GM12878 (cell line): ENCODE measurements around the gene CDK11A. TPM values are rescaled to one million over a fixed set of nuclear protein-coding genes. Genes with fewer than 3 reads are reported as not detected.
"Not testable (repeated sequence)": the region's sequence is repeated elsewhere in the genome, so short reads cannot be mapped to it uniquely, and the experiment has no call there.

Source experiments
- ATAC-seq: fragments of 200-7000 bp; cut with Tn5 transposase; 3 replicates; pipeline ENCODE4 v1.9.1; 2020; ENCODE audit warnings: mild to moderate bottlenecking, moderate library complexity
- Bru-seq: library from RNA; stranded (reverse); fragments of 400-500 nt; gene quantifications from one replicate; lab custom pipeline; 2021; lab: Mats Ljungman, UMichigan
- BruChase-seq, 2 experiments: library from RNA; stranded (reverse); fragments of 400-500 nt; gene quantifications; one replicate each; lab custom pipeline; 2021; lab: Mats Ljungman, UMichigan
- BruUV-seq: library from RNA; stranded (reverse); fragments of 400-500 nt; replicated peaks from 2 replicates; lab custom pipeline; 2021; lab: Mats Ljungman, UMichigan
- CTCF ChIA-PET: fragments of 300-600 bp; sonication (Branson Sonifier 250); formaldehyde crosslinking; extraction: SDS; loops from one replicate; lab custom pipeline; 2021; ENCODE audit warnings: inconsistent platforms; lab: Yijun Ruan, JAX
- POLR2A ChIA-PET: fragments of 350-600 bp; formaldehyde crosslinking; extraction: SDS; loops from one replicate; lab custom pipeline; 2021; ENCODE audit warnings: inconsistent platforms; lab: Charles Lee
- RAD21 ChIA-PET: fragments of 300-600 bp; sonication (Branson Sonifier 250); formaldehyde crosslinking; loops from one replicate; lab custom pipeline; 2023; ENCODE audit warnings: antibody characterized with exemption; ENCODE audit not compliant: unreplicated experiment; lab: Charles Lee
- SMC1A ChIA-PET: fragments of 300-600 bp; sonication (Branson Sonifier 250); formaldehyde crosslinking; loops from one replicate; lab custom pipeline; 2023; ENCODE audit not compliant: unreplicated experiment, uncharacterized antibody; lab: Charles Lee
- DNase-seq: peaks from one replicate; pipeline ENCODE4 v3.0.0-alpha.2; 2011; ENCODE audit warnings: low read depth, low spot score
- FAIRE-seq: peaks from 3 replicates; lab custom pipeline; 2011; peaks lifted over from hg19 to GRCh38; lab: Jason Lieb, UNC
- H2AFZ ChIP-seq: 2 replicates; pipeline ENCODE4 v1.6.0; 2011; ENCODE audit warnings: low read depth, low read length, control low read depth; ENCODE audit not compliant: control insufficient read depth
- H3K27ac ChIP-seq: 2 replicates; pipeline ENCODE4 v1.5.1; 2011; ENCODE audit warnings: control low read depth; ENCODE audit not compliant: control insufficient read depth, insufficient read depth
- H3K27me3 ChIP-seq, 2 experiments: replicated peaks in 1 of 2; 2 replicates each; pipeline versions ENCODE4 v1.6.0 to v1.6.1; 2011; ENCODE audit warnings: low read length in 1 of 2; ENCODE audit not compliant: control insufficient read depth in 2 of 2, insufficient read depth in 2 of 2
- H3K36me3 ChIP-seq, 2 experiments: 2 replicates each; pipeline ENCODE4 v1.5.1; 2011; ENCODE audit warnings: low read length in 1 of 2; ENCODE audit not compliant: control insufficient read depth in 2 of 2, insufficient read depth in 2 of 2
- H3K4me1 ChIP-seq: 2 replicates; pipeline ENCODE4 v1.6.1; 2011; ENCODE audit warnings: mild to moderate bottlenecking, low read length, moderate library complexity, mixed read lengths; ENCODE audit not compliant: control insufficient read depth, insufficient read depth
- H3K4me2 ChIP-seq: 2 replicates; pipeline ENCODE4 v1.6.0; 2011; ENCODE audit warnings: control low read depth; ENCODE audit not compliant: control insufficient read depth, insufficient read depth
- H3K4me3 ChIP-seq: fragments of 200-600 bp; sonication (generic); 2 replicates; pipeline ENCODE4 v1.5.1; 2016
- H3K79me2 ChIP-seq: 2 replicates; pipeline ENCODE4 v1.6.0; 2011; ENCODE audit warnings: low read length; ENCODE audit not compliant: control insufficient read depth, insufficient read depth
- H3K9ac ChIP-seq: 2 replicates; pipeline ENCODE4 v1.8.0; 2011; ENCODE audit warnings: low read length, control low read depth, mixed read lengths; ENCODE audit not compliant: control insufficient read depth, insufficient read depth
- H3K9me3 ChIP-seq: replicated peaks from 3 replicates; pipeline ENCODE4 v1.5.1; 2011; ENCODE audit warnings: mild to moderate bottlenecking, low read length; ENCODE audit not compliant: control insufficient read depth, insufficient read depth
- H4K20me1 ChIP-seq: 2 replicates; pipeline ENCODE4 v1.6.0; 2011; ENCODE audit not compliant: control insufficient read depth, insufficient read depth
- CBFB ChIP-seq: IDR thresholded peaks from 2 replicates; pipeline ENCODE4 v1.6.1; 2016; ENCODE audit warnings: antibody characterized with exemption, low read depth
- CHD2 ChIP-seq: IDR thresholded peaks from 2 replicates; pipeline ENCODE4 v1.6.1; 2011; ENCODE audit warnings: low read depth, low read length, improper control_type of control experiment, borderline replicate concordance
- GABPA ChIP-seq: IDR thresholded peaks from 2 replicates; pipeline ENCODE4 v1.6.1; 2014; ENCODE audit warnings: antibody characterized with exemption, low read depth, mild to moderate bottlenecking, inconsistent platforms
- HCFC1 ChIP-seq: fragments of 150-350 bp; IDR thresholded peaks from 2 replicates; pipeline ENCODE4 v1.6.1; 2014; ENCODE audit warnings: low read length
- SIX5 ChIP-seq: IDR thresholded peaks from 2 replicates; pipeline ENCODE4 v1.6.1; 2011; ENCODE audit warnings: mild to moderate bottlenecking, low read depth, low read length, moderate library complexity; ENCODE audit not compliant: severe bottlenecking
- TBL1XR1 ChIP-seq: IDR thresholded peaks from 2 replicates; pipeline ENCODE4 v1.6.1; 2012; ENCODE audit warnings: low read depth, low read length, improper control_type of control experiment
- WGBS: methylation state at CpG from one replicate; pipeline ENCODE4 v1.1.6; 2016; ENCODE audit warnings: low lambda C conversion rate; ENCODE audit not compliant: insufficient replicate concordance, insufficient coverage; ENCODE audit errors: missing lambda C conversion rate; 5-methylcytosine and 5-hydroxymethylcytosine counted together
- in situ Hi-C: fragments of 300-500 bp; cut with MboI; formaldehyde crosslinking; loops from 9 replicates; pipeline ENCODE4 v1.14.3; 2018; ENCODE audit warnings: mixed read lengths
- intact Hi-C: fragments of 100-400 bp; cut with micrococcal nuclease; formaldehyde crosslinking; loops from one replicate; pipeline ENCODE4 v1.14.2; 2022; ENCODE audit not compliant: unreplicated experiment
- long read RNA-seq, 2 experiments: library from polyadenylated mRNA; unstranded; transcript quantifications; one replicate each; pipeline ENCODE4 v2.0.0, GENCODE V29; 2019 to 2020
- polyA minus RNA-seq, 3 experiments: library from RNA; depleted of rRNA, polyadenylated mRNA; stranded (reverse); fragments of >200 nt; gene quantifications; 2 replicates each; pipeline ENCODE4 v1.2.3, GENCODE V29; 2011
- polyA plus RNA-seq, 11 experiments: library from polyadenylated mRNA; depleted of rRNA in 4 of 11; unstranded in 6 of 11; stranded (reverse) in 5 of 11; fragments of >200 nt; fragmentation: Nextera tagmentation in 4 of 11; fragmentation: Illumina TruSeq in 1 of 11; extraction: Ambion mirVana in 4 of 11; extraction: Trizol in 1 of 11; gene quantifications; 1 replicate in 1 of 11; 2 replicates in 10 of 11; pipeline versions ENCODE4 v1.2.1 to v1.2.3, GENCODE V29; 2011 to 2016; ENCODE audit warnings: inconsistent platforms in 2 of 11, missing spikeins in 2 of 11, low read depth in 1 of 11
- total RNA-seq, 4 experiments: library from RNA; depleted of rRNA in 3 of 4; stranded (reverse); fragments of >200 nt in 3 of 4; fragmentation: Illumina TruSeq in 1 of 4; extraction: Trizol in 1 of 4; gene quantifications; 2 replicates each; pipeline versions ENCODE4 v1.2.1 to v1.2.3, GENCODE V29; 2013 to 2021
- TF ChIP-seq, protein P1 (sequence below): fragments of 450-650 bp; IDR thresholded peaks from 2 replicates; pipeline ENCODE4 v1.6.1; 2017; ENCODE audit warnings: mild to moderate bottlenecking, moderate library complexity
- TF ChIP-seq, protein P2 (sequence below): fragments of 450-650 bp; IDR thresholded peaks from 2 replicates; pipeline ENCODE4 v1.6.1; 2016; ENCODE audit warnings: mild to moderate bottlenecking
- TF ChIP-seq, protein P3 (sequence below): fragments of 450-650 bp; IDR thresholded peaks from 2 replicates; pipeline ENCODE4 v1.6.1; 2018; ENCODE audit warnings: borderline replicate concordance, mild to moderate bottlenecking; ENCODE audit not compliant: partially characterized antibody

CDK11A gene
- total RNA-seq (2013; cell fraction: nucleolus; rRNA removed) = 45.6 and 46.9 TPM in 2 replicates
- total RNA-seq (2014; rRNA removed) (19.3 and 29.4 TPM in 2 replicates), total RNA-seq (2014; rRNA removed; fragmentation: Illumina TruSeq; extraction: Trizol) (20.1 and 22.0 TPM in 2 replicates), total RNA-seq (2021) (37.0 and 46.0 TPM in 2 replicates), polyA plus RNA-seq (2011; rRNA removed) (3.6 and 7.4 TPM in 2 replicates), polyA plus RNA-seq (2014; fragmentation: Illumina TruSeq; extraction: Trizol) (20.1 and 30.0 TPM in 2 replicates), polyA plus RNA-seq (2014; fragmentation: Nextera tagmentation; extraction: Ambion mirVana) (1 to 10 TPM; 5.1 to 9.0 TPM), polyA plus RNA-seq (2014; rRNA removed) (37.4 and 52.0 TPM in 2 replicates), polyA plus RNA-seq (2016; fragmentation: Nextera tagmentation; extraction: Ambion mirVana) (10 to 100 TPM; 24.0 to 27.8 TPM), polyA minus RNA-seq (2011; rRNA and poly(A)+ RNA removed) (9.1 and 11.0 TPM in 2 replicates), Bru-seq, nascent RNA (percentile 82 among the genes with signal in this experiment), BruChase-seq, experiment 1, labeled RNA remaining after a 6-hour chase (percentile 95 among the genes with signal in this experiment), BruChase-seq, experiment 2, labeled RNA remaining after a 2-hour chase (percentile 94 among the genes with signal in this experiment)
- polyA plus RNA-seq (2011; ENCODE audit: low read depth) = 32.2 TPM
- polyA plus RNA-seq (2011; cell fraction: cytosol; rRNA removed) = 10.7 and 16.9 TPM in 2 replicates
- 166 and 242 TPM in 2 replicates for polyA plus RNA-seq (2011; cell fraction: nucleus; rRNA removed)
- 30.6 and 44.2 TPM in 2 replicates for polyA plus RNA-seq (2012)
- polyA minus RNA-seq (2011; cell fraction: cytosol; rRNA and poly(A)+ RNA removed) = 69.0 and 71.3 TPM in 2 replicates
- polyA minus RNA-seq (2011; cell fraction: nucleus; rRNA and poly(A)+ RNA removed) = 23.5 and 39.3 TPM in 2 replicates
- long read RNA-seq, experiment 1, partial matches to known transcripts = 8 of 10 reads
- long read RNA-seq, experiment 1, other reads (novel, unspliced or antisense) = 1 of 10 reads
- long read RNA-seq, experiment 2, partial matches to known transcripts = 23 of 28 reads
- long read RNA-seq, experiment 2, other reads (novel, unspliced or antisense) = 5 of 28 reads

DNA sequence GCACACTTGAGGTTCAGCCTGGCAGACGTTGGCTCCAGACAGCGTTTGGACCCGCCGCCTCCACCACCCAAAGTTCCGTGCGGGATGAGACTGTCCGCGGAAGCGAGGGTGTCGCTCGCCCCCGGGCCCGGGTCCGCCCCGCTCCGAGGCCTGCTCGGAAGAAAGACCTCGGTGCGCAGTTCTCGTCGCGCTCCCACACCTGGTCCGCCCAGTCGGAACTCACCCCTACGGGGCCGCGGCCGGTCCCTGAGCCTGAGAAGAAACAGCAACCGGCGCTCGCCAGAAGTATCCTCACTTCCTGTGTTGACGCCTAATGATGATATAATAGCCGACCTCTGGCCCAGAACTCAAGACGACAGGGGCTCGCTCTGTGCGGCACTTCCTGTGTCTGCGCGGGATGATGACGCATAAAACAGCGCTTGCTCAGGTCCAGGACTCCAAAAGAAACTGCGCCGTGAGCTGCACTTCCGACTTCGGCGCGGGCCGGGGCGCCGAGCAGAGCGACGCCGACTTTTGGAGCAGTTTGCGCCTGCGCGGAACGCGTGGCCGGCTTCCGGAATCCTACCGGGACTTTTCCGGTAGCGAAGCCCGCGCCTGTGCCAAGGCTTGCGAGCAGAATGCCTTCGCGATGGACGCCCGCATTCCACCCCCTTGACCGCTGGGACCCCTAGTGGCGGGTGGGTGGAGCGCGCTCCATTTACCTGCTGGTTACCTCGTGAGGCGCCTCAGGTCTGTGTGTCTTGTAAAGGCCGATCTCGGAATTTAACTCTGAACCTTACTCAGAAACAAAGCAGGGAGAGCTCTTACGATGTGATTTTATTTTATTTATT, at the start of gene CDK11A:
Gene CDK11A (minus strand): TSS at position 323 of the 830 bp plus-strand sequence. CDS start 1,539 bp downstream, outside the sequence.
- FAIRE-seq (peak; percentile 91), DNase-seq (peak; percentile 97), ATAC-seq (peak; percentile 98)
- POLR2A ChIA-PET = interaction anchor here (1.0 kb wide), 2 partner anchors 67 to 184 kb away, joined by 3 read pairs; no protein-coding TSS in a partner anchor
- H3K9me3 ChIP-seq, H4K20me1 ChIP-seq, H3K36me3 ChIP-seq, H3K27me3 ChIP-seq, H3K4me1 ChIP-seq, BruUV-seq, in situ Hi-C loops, H3K79me2 ChIP-seq, RAD21 ChIA-PET: not testable (repeated sequence)
- WGBS = 1% methylated on average over 56 of the region's 78 CpGs
- CTCF ChIA-PET = interaction anchor here (1.0 to 1.3 kb wide), 3 partner anchors 45 to 186 kb away, joined by 3 to 4 read pairs (median 3); no protein-coding TSS in a partner anchor
- Histone ChIP-seq H3K27ac (peak within 1 kb of the TSS; percentile 65), H3K9ac (peak within 1 kb of the TSS; percentile 68), H3K4me2 (0 out of 2 replicates have a peak within 1 kb of the TSS, but pooled peaks have one; percentile 42), H2AFZ (peak within 1 kb of the TSS; percentile 58), H3K4me3 (peak within 1 kb of the TSS; percentile 72; the same call in 1 of the 2 replicates)
- SMC1A ChIA-PET = interaction anchor here (0.7 to 0.9 kb wide), 2 partner anchors 56 to 263 kb away, joined by 3 read pairs; no protein-coding TSS in a partner anchor
- intact Hi-C loops = loop anchor here (5.0 kb wide), 1 partner anchor 67 kb away; the partner anchor contains the start of gene CDK11B
- TF ChIP-seq, protein P1, sequence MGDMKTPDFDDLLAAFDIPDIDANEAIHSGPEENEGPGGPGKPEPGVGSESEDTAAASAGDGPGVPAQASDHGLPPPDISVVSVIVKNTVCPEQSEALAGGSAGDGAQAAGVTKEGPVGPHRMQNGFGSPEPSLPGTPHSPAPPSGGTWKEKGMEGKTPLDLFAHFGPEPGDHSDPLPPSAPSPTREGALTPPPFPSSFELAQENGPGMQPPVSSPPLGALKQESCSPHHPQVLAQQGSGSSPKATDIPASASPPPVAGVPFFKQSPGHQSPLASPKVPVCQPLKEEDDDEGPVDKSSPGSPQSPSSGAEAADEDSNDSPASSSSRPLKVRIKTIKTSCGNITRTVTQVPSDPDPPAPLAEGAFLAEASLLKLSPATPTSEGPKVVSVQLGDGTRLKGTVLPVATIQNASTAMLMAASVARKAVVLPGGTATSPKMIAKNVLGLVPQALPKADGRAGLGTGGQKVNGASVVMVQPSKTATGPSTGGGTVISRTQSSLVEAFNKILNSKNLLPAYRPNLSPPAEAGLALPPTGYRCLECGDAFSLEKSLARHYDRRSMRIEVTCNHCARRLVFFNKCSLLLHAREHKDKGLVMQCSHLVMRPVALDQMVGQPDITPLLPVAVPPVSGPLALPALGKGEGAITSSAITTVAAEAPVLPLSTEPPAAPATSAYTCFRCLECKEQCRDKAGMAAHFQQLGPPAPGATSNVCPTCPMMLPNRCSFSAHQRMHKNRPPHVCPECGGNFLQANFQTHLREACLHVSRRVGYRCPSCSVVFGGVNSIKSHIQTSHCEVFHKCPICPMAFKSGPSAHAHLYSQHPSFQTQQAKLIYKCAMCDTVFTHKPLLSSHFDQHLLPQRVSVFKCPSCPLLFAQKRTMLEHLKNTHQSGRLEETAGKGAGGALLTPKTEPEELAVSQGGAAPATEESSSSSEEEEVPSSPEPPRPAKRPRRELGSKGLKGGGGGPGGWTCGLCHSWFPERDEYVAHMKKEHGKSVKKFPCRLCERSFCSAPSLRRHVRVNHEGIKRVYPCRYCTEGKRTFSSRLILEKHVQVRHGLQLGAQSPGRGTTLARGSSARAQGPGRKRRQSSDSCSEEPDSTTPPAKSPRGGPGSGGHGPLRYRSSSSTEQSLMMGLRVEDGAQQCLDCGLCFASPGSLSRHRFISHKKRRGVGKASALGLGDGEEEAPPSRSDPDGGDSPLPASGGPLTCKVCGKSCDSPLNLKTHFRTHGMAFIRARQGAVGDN = peak; percentile 44; the same call in 1 of the 2 replicates
- TF ChIP-seq SIX5 (peak; percentile 59), TBL1XR1 (0 out of 2 replicates have a peak, but pooled peaks have one; percentile 9), HCFC1 (peak; percentile 83), GABPA (peak; percentile 89), CBFB (peak; percentile 17; the same call in 1 of the 2 replicates), CHD2 (0 out of 2 replicates have a peak, but pooled peaks have one; percentile 50)
- TF ChIP-seq, protein P2, sequence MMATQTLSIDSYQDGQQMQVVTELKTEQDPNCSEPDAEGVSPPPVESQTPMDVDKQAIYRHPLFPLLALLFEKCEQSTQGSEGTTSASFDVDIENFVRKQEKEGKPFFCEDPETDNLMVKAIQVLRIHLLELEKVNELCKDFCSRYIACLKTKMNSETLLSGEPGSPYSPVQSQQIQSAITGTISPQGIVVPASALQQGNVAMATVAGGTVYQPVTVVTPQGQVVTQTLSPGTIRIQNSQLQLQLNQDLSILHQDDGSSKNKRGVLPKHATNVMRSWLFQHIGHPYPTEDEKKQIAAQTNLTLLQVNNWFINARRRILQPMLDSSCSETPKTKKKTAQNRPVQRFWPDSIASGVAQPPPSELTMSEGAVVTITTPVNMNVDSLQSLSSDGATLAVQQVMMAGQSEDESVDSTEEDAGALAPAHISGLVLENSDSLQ = peak; percentile 55
- TF ChIP-seq, protein P3, sequence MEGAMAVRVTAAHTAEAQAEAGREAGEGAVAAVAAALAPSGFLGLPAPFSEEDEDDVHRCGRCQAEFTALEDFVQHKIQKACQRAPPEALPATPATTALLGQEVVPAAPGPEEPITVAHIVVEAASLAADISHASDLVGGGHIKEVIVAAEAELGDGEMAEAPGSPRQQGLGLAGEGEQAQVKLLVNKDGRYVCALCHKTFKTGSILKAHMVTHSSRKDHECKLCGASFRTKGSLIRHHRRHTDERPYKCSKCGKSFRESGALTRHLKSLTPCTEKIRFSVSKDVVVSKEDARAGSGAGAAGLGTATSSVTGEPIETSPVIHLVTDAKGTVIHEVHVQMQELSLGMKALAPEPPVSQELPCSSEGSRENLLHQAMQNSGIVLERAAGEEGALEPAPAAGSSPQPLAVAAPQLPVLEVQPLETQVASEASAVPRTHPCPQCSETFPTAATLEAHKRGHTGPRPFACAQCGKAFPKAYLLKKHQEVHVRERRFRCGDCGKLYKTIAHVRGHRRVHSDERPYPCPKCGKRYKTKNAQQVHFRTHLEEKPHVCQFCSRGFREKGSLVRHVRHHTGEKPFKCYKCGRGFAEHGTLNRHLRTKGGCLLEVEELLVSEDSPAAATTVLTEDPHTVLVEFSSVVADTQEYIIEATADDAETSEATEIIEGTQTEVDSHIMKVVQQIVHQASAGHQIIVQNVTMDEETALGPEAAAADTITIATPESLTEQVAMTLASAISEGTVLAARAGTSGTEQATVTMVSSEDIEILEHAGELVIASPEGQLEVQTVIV = peak; percentile 85
